Retinal pigment epithelial cell (primary cell): Measurements from ENCODE around the gene NCK1.

ENCODE experiments used
- DNase-seq: peaks from one replicate; pipeline ENCODE4 v3.0.0-alpha.2; 2010; ENCODE audit warnings: low read depth
- H3K4me3 ChIP-seq: 2 replicates; pipeline ENCODE4 v1.5.1; 2011; ENCODE audit warnings: mild to moderate bottlenecking, low read length, control low read depth, moderate library complexity
- TF ChIP-seq, protein P1 (sequence below): conservative IDR thresholded peaks from 2 replicates; pipeline ENCODE4 v1.5.1; 2011; ENCODE audit warnings: low read depth, low read length, control low read depth, inconsistent platforms

The NCK1 gene

DNA sequence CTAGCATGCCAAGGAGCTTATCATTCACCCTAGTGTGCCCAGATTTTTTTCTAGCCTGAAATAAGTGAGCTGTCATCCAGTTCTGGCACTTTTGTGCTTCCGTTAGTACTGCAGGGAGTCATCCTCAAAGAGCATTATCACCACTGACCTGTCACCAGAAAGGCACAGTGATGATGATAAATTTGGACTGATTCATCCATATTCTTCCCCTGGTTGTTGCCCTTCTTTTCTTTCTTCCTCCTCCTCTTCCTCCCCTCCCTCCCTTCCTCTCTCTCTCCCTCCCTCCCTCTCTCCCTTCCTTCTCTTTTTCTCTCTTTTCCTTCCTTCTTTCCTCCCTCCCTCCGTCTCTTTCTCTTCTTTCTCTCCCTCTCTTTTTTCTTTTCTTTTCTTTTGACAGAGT, 21.8 kb upstream of the NCK1 start:
- no peak for DNase-seq
- TF ChIP-seq, protein P1, sequence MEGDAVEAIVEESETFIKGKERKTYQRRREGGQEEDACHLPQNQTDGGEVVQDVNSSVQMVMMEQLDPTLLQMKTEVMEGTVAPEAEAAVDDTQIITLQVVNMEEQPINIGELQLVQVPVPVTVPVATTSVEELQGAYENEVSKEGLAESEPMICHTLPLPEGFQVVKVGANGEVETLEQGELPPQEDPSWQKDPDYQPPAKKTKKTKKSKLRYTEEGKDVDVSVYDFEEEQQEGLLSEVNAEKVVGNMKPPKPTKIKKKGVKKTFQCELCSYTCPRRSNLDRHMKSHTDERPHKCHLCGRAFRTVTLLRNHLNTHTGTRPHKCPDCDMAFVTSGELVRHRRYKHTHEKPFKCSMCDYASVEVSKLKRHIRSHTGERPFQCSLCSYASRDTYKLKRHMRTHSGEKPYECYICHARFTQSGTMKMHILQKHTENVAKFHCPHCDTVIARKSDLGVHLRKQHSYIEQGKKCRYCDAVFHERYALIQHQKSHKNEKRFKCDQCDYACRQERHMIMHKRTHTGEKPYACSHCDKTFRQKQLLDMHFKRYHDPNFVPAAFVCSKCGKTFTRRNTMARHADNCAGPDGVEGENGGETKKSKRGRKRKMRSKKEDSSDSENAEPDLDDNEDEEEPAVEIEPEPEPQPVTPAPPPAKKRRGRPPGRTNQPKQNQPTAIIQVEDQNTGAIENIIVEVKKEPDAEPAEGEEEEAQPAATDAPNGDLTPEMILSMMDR: no peak
- H3K4me3 ChIP-seq: no peak overlapping the region

- TF ChIP-seq, protein P1: no peak
- DNase-seq: no peak
- no peak overlapping the region for H3K4me3 ChIP-seq
Measured at GRCh38 chr3:136842294-136842693, 19.7 kb upstream of the NCK1 start.

DNA sequence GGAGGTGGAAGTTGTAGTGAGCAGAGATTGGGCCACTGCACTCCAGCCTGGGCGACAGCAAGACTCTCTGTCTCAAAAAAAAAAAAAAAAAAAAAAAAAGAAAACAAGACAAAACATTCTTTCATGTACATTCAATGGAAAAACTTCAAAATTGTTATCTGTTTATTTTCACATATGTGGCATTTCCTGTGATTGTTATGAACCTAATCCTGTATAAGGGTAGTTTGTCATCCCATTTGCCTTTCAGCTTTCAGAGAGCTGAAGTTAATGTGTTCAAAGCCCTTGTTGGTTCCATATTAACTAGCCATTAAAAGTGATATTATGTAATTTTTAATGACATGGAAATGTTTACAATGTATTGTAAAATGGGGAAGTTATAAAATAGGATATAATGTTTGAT, 17.3 kb upstream of the NCK1 start:
- TF ChIP-seq, protein P1: no peak
- no peak for DNase-seq
- no peak overlapping the region for H3K4me3 ChIP-seq

GRCh38 chr3:136852180-136852579, 9.8 kb upstream of the NCK1 start:
- TF ChIP-seq, protein P1: no peak
- H3K4me3 ChIP-seq: no peak overlapping the region
- DNase-seq: no peak

- DNase-seq: no peak
- TF ChIP-seq, protein P1: no peak
Measured at GRCh38 chr3:136856665-136857064, 5.3 kb upstream of the NCK1 start.

DNA sequence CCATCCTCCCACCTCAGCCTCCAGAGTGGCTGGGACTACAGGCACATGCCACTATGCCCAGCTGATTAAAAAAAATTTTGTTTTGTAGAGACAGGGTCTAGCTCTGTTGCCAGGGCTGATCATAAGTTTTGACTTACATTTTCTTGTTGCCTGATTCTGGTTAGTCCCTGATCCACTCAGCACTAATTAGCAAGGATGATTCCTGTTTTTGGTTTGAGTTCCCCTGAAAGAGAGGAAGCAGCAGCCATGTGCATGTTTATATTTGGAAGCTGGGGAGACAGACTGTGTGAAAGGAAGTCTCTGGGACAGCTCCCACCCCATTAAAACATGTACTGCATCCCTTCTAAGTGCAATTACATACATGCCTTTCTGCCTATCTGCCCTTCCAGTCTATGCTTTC, 3.6 kb upstream of the NCK1 start:
- H3K4me3 ChIP-seq: no peak overlapping the region
- TF ChIP-seq, protein P1: no peak
- DNase-seq: no peak

More at GRCh38 chr3:136856665-136857064, 5.3 kb upstream of the NCK1 start:
- no peak overlapping the region for H3K4me3 ChIP-seq

DNA sequence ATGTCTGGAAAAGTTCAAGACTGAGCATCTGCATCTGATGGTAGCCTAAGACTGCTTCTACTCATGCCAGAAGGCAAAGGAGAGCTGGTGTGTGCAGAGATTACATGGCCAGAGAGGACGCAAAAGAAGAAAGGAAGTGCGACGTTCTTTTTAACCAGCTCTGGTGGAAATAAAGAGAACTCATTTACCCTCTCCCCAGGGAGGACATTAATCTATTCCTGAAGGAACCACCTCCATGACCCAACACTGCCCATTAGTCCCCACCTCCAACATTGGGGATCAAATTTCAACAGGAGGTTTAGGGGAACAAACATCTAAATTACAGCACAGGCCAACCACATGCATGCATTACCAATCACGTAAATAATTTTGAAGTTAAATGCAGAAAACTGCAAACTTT, 1.5 kb upstream of the NCK1 start:
- TF ChIP-seq, protein P1: no peak
- DNase-seq: no peak
- no peak overlapping the region for H3K4me3 ChIP-seq
